ENCODE data around the gene HTR2B.
A peak's percentile ranks its signal among the peaks of the same experiment; 100 is the strongest.

The HTR2B gene

GRCh38 chr2:231124838-231125568 is at the start of gene HTR2B:
Gene HTR2B, minus strand, starts transcription at chr2:231125042. Its CDS starts 1,278 bp downstream, at chr2:231123764.
- Mint-ChIP-seq H3K27ac (peak within 1 kb of the TSS; percentile 56), H3K4me1 (peaks cover 20% of the 10 kb centered on the region), H3K4me3 (no peak within 1 kb of the TSS), H3K27me3 (no peaks in the 10 kb centered on the region), H3K9me3 (no peaks in the 10 kb centered on the region), H3K36me3 (no peaks in the 10 kb centered on the region)
- CTCF ChIA-PET, result interaction anchor here (0.9 to 1.2 kb wide), 2 partner anchors 13 to 21 kb away, joined by 3 to 4 read pairs; no protein-coding TSS in a partner anchor
- DNase-seq, result no peak

- Mint-ChIP-seq H3K27me3 (no peaks in the 10 kb centered on the region), H3K9me3 (no peaks in the 10 kb centered on the region), H3K36me3 (peaks cover 25% of the 10 kb centered on the region), H3K4me3 (no peak overlapping the region), H3K27ac (no peak overlapping the region), H3K4me1 (peaks cover 3% of the 10 kb centered on the region)
- no peak for DNase-seq
- CTCF ChIA-PET, result no interaction called here
Measured at GRCh38 chr2:231174211-231174651, 49.4 kb upstream of the HTR2B start.

- Mint-ChIP-seq H3K27ac (no peak overlapping the region), H3K9me3 (no peaks in the 10 kb centered on the region), H3K4me3 (no peak overlapping the region), H3K4me1 (no peaks in the 10 kb centered on the region), H3K27me3 (no peaks in the 10 kb centered on the region), H3K36me3 (peaks cover 34% of the 10 kb centered on the region)
- CTCF ChIA-PET, result no interaction called here
- no peak for DNase-seq
Measured at GRCh38 chr2:231172025-231172424, 47.2 kb upstream of the HTR2B start.

GRCh38 chr2:231170055-231170454 is 45.2 kb upstream of the HTR2B start:
- no peak for DNase-seq
- H3K27ac Mint-ChIP-seq, result no peak overlapping the region
- CTCF ChIA-PET, result no interaction called here
- H3K4me1 Mint-ChIP-seq, result no peaks in the 10 kb centered on the region
- H3K4me3 Mint-ChIP-seq, result no peak overlapping the region
- no peaks in the 10 kb centered on the region for H3K9me3 Mint-ChIP-seq
- peaks cover 35% of the 10 kb centered on the region for H3K36me3 Mint-ChIP-seq
- H3K27me3 Mint-ChIP-seq, result no peaks in the 10 kb centered on the region

GRCh38 chr2:231169488-231169887 is 44.6 kb upstream of the HTR2B start:
- no peaks in the 10 kb centered on the region for H3K4me1 Mint-ChIP-seq
- DNase-seq, result no peak
- no peaks in the 10 kb centered on the region for H3K27me3 Mint-ChIP-seq
- H3K9me3 Mint-ChIP-seq, result no peaks in the 10 kb centered on the region
- no peak overlapping the region for H3K4me3 Mint-ChIP-seq
- CTCF ChIA-PET, result no interaction called here
- H3K36me3 Mint-ChIP-seq, result peaks cover 35% of the 10 kb centered on the region
- H3K27ac Mint-ChIP-seq, result no peak overlapping the region

GRCh38 chr2:231168460-231169139 is 43.8 kb upstream of the HTR2B start:
- DNase-seq, result no peak
- H3K4me1 Mint-ChIP-seq, result no peaks in the 10 kb centered on the region
- H3K4me3 Mint-ChIP-seq, result no peak overlapping the region
- H3K9me3 Mint-ChIP-seq, result no peaks in the 10 kb centered on the region
- no peak overlapping the region for H3K27ac Mint-ChIP-seq
- no peaks in the 10 kb centered on the region for H3K27me3 Mint-ChIP-seq
- CTCF ChIA-PET, result no interaction called here
- H3K36me3 Mint-ChIP-seq, result peaks cover 35% of the 10 kb centered on the region

GRCh38 chr2:231167745-231168459 is 43.1 kb upstream of the HTR2B start:
- Mint-ChIP-seq H3K36me3 (peaks cover 35% of the 10 kb centered on the region), H3K4me3 (no peak overlapping the region), H3K27me3 (no peaks in the 10 kb centered on the region), H3K4me1 (no peaks in the 10 kb centered on the region), H3K9me3 (no peaks in the 10 kb centered on the region), H3K27ac (no peak overlapping the region)
- CTCF ChIA-PET, result no interaction called here
- DNase-seq, result no peak

- Mint-ChIP-seq H3K4me1 (peaks cover 13% of the 10 kb centered on the region), H3K36me3 (peaks cover 27% of the 10 kb centered on the region), H3K27ac (no peak overlapping the region), H3K9me3 (no peaks in the 10 kb centered on the region), H3K4me3 (no peak overlapping the region), H3K27me3 (no peaks in the 10 kb centered on the region)
- CTCF ChIA-PET, result no interaction called here
- DNase-seq, result no peak
Measured at GRCh38 chr2:231163414-231164095, 38.7 kb upstream of the HTR2B start.

GRCh38 chr2:231163011-231163410 is 38.2 kb upstream of the HTR2B start:
- Mint-ChIP-seq H3K27me3 (no peaks in the 10 kb centered on the region), H3K4me3 (no peak overlapping the region), H3K9me3 (no peaks in the 10 kb centered on the region), H3K4me1 (peaks cover 13% of the 10 kb centered on the region), H3K27ac (no peak overlapping the region), H3K36me3 (peaks cover 25% of the 10 kb centered on the region)
- CTCF ChIA-PET, result no interaction called here
- no peak for DNase-seq

- Mint-ChIP-seq H3K4me1 (peaks cover 13% of the 10 kb centered on the region), H3K9me3 (no peaks in the 10 kb centered on the region)
Measured at GRCh38 chr2:231161877-231162329, 37.1 kb upstream of the HTR2B start.

GRCh38 chr2:231161252-231161839 is 36.5 kb upstream of the HTR2B start:
- no peaks in the 10 kb centered on the region for H3K9me3 Mint-ChIP-seq

More at GRCh38 chr2:231161877-231162329, 37.1 kb upstream of the HTR2B start:
- no peak for DNase-seq
- no peaks in the 10 kb centered on the region for H3K27me3 Mint-ChIP-seq
- CTCF ChIA-PET, result no interaction called here
- no peak overlapping the region for H3K4me3 Mint-ChIP-seq
- H3K36me3 Mint-ChIP-seq, result peaks cover 18% of the 10 kb centered on the region
- no peak overlapping the region for H3K27ac Mint-ChIP-seq

GRCh38 chr2:231160701-231161100 is 35.9 kb upstream of the HTR2B start:
- H3K9me3 Mint-ChIP-seq, result no peaks in the 10 kb centered on the region
- no peak overlapping the region for H3K4me3 Mint-ChIP-seq
- H3K4me1 Mint-ChIP-seq, result peaks cover 13% of the 10 kb centered on the region
- H3K27me3 Mint-ChIP-seq, result no peaks in the 10 kb centered on the region
- H3K36me3 Mint-ChIP-seq, result peaks cover 17% of the 10 kb centered on the region
- CTCF ChIA-PET, result no interaction called here
- DNase-seq, result no peak
- no peak overlapping the region for H3K27ac Mint-ChIP-seq

More at GRCh38 chr2:231161252-231161839, 36.5 kb upstream of the HTR2B start:
- Mint-ChIP-seq H3K27me3 (no peaks in the 10 kb centered on the region), H3K36me3 (peaks cover 16% of the 10 kb centered on the region), H3K27ac (no peak overlapping the region), H3K4me3 (no peak overlapping the region), H3K4me1 (peaks cover 13% of the 10 kb centered on the region)
- no peak for DNase-seq
- CTCF ChIA-PET, result no interaction called here

GRCh38 chr2:231159306-231159705 is 34.5 kb upstream of the HTR2B start:
- Mint-ChIP-seq H3K9me3 (no peaks in the 10 kb centered on the region), H3K27ac (no peak overlapping the region), H3K4me1 (peaks cover 13% of the 10 kb centered on the region), H3K4me3 (no peak overlapping the region), H3K36me3 (peaks cover 19% of the 10 kb centered on the region), H3K27me3 (no peaks in the 10 kb centered on the region)
- CTCF ChIA-PET, result no interaction called here
- no peak for DNase-seq
